ENCODE measurements around the gene BRD4. TPM values are rescaled to one million over a fixed set of nuclear protein-coding genes. Genes with fewer than 3 reads are reported as not detected.
A peak's percentile ranks its signal among the peaks of the same experiment; 100 is the strongest.
"Not testable (repeated sequence)": the region's sequence is repeated elsewhere in the genome, so short reads cannot be mapped to it uniquely, and the experiment has no call there.

BRD4 gene
- total RNA-seq, 1 donor: 25.3 TPM

- no peak overlapping the region for H3K4me3 ChIP-seq (ENCODE audit: low read depth, low read length)
- no peak for TF ChIP-seq CTCF (IDR thresholded peaks at IDR 0.05; ENCODE audit: insufficient read depth, low read length)
- DNase-seq (ENCODE audit: low read depth): no peak
Measured at GRCh38 chr19:15371119-15371518, 38.8 kb upstream of the BRD4 start.

GRCh38 chr19:15369594-15369891 lies 37.2 kb upstream of the BRD4 start:
- no peak for TF ChIP-seq CTCF (IDR thresholded peaks at IDR 0.05; ENCODE audit: insufficient read depth, low read length)
- DNase-seq (ENCODE audit: low read depth): no peak

GRCh38 chr19:15368798-15369593 lies 36.7 kb upstream of the BRD4 start:
- DNase-seq (ENCODE audit: low read depth): no peak
- no peak for TF ChIP-seq CTCF (IDR thresholded peaks at IDR 0.05; ENCODE audit: insufficient read depth, low read length)
- no peak overlapping the region for H3K4me3 ChIP-seq (ENCODE audit: low read depth, low read length)

More at GRCh38 chr19:15369594-15369891, 37.2 kb upstream of the BRD4 start:
- no peak overlapping the region for H3K4me3 ChIP-seq (ENCODE audit: low read depth, low read length)

- no peak for DNase-seq (ENCODE audit: low read depth)
- no peak for TF ChIP-seq CTCF (IDR thresholded peaks at IDR 0.05; ENCODE audit: insufficient read depth, low read length)
- no peak overlapping the region for H3K4me3 ChIP-seq (ENCODE audit: low read depth, low read length)
Measured at GRCh38 chr19:15368051-15368632, 35.8 kb upstream of the BRD4 start.

GRCh38 chr19:15367439-15367838 lies 35.1 kb upstream of the BRD4 start:
- DNase-seq (ENCODE audit: low read depth): no peak
- no peak overlapping the region for H3K4me3 ChIP-seq (ENCODE audit: low read depth, low read length)
- TF ChIP-seq CTCF (IDR thresholded peaks at IDR 0.05; ENCODE audit: insufficient read depth, low read length): no peak

GRCh38 chr19:15365264-15365663 lies 32.9 kb upstream of the BRD4 start:
- DNase-seq (ENCODE audit: low read depth): no peak

GRCh38 chr19:15363791-15364190 lies 31.5 kb upstream of the BRD4 start:
- not testable (repeated sequence) for H3K4me3 ChIP-seq (ENCODE audit: low read depth, low read length)
- peak; percentile 46 for DNase-seq (ENCODE audit: low read depth)

More at GRCh38 chr19:15365264-15365663, 32.9 kb upstream of the BRD4 start:
- H3K4me3 ChIP-seq (ENCODE audit: low read depth, low read length): no peak overlapping the region
- no peak for TF ChIP-seq CTCF (IDR thresholded peaks at IDR 0.05; ENCODE audit: insufficient read depth, low read length)

- not testable (repeated sequence) for DNase-seq (ENCODE audit: low read depth); H3K4me3 ChIP-seq (ENCODE audit: low read depth, low read length)
Measured at GRCh38 chr19:15363048-15363447, 30.7 kb upstream of the BRD4 start.

- H3K4me3 ChIP-seq (ENCODE audit: low read depth, low read length); DNase-seq (ENCODE audit: low read depth): not testable (repeated sequence)
Measured at GRCh38 chr19:15360015-15360414, 27.7 kb upstream of the BRD4 start.
